SK-N-MC (cell line): ENCODE data around the gene STX11.

Source experiments
- EZH2 ChIP-seq: fragments of 200-600 bp; sonication (generic); IDR thresholded peaks from one replicate; pipeline ENCODE4 v1.6.1; 2017; ENCODE audit warnings: antibody characterized with exemption
- POLR2AphosphoS5 ChIP-seq: IDR thresholded peaks from 2 replicates; pipeline ENCODE4 v1.6.1; 2012; ENCODE audit warnings: mild to moderate bottlenecking, low read depth, low read length, borderline replicate concordance

- TF ChIP-seq EZH2 (no peak), POLR2AphosphoS5 (no peak)
Observed at GRCh38 chr6:144179828-144180227, 29.5 kb downstream of the STX11 start.
